Measurements from ENCODE around the gene KIF7. TPM values are rescaled to one million over a fixed set of nuclear protein-coding genes. Genes with fewer than 3 reads are reported as not detected.

KIF7 gene
- total and polyA plus RNA-seq, 2 donors (not counting 1 experiment from before 2014, with no cell fraction given) = 2.9 to 11.4 TPM

GRCh38 chr15:89631902-89632264 is 23.4 kb downstream of the KIF7 start:
- Histone ChIP-seq H3K9me3 (ENCODE audit: control insufficient read depth, insufficient read depth, low read depth, low read length) (no peaks in the 10 kb centered on the region), H2AFZ (ENCODE audit: low read length) (no peak overlapping the region), H3K4me3 (replicated peaks in 1 of 4; ENCODE audit: control extremely low read depth in 1 of 4, insufficient read depth in 1 of 4, low read depth in 3 of 4, low read length in 4 of 4) (no peak overlapping the region), H3K4me1 (ENCODE audit: control insufficient read depth, extremely low read depth, insufficient read depth, low read length) (no peaks in the 10 kb centered on the region), H3K4me2 (ENCODE audit: extremely low read depth, insufficient read depth, low read length) (no peak overlapping the region), H3K79me2 (ENCODE audit: control insufficient read depth, insufficient read depth, low read length) (no peaks in the 10 kb centered on the region), H3K27me3 (ENCODE audit: control insufficient read depth, insufficient read depth, low read length) (no peaks in the 10 kb centered on the region), H3K9ac (ENCODE audit: insufficient read depth, low read length) (no peak overlapping the region), H4K20me1 (ENCODE audit: control insufficient read depth, extremely low read depth, insufficient read depth, low read length) (no peaks in the 10 kb centered on the region), H3K36me3 (ENCODE audit: control insufficient read depth, insufficient read depth, low read length) (peaks cover 36% of the 10 kb centered on the region), H3K27ac (ENCODE audit: insufficient read depth, low read length) (no peak overlapping the region)
- no peak for DNase-seq (ENCODE audit: low read depth in 2 of 2)
- no peak for TF ChIP-seq CTCF (conservative IDR thresholded peaks at IDR 0.05 in 1 of 2, IDR thresholded peaks at IDR 0.05 in 1 of 2; ENCODE audit: low read depth in 1 of 2, low read length in 2 of 2)
- TF ChIP-seq EZH2 (IDR thresholded peaks at IDR 0.05; ENCODE audit: low read length, missing control alignments) = no peak

GRCh38 chr15:89630974-89631901 is 24.0 kb downstream of the KIF7 start:
- Histone ChIP-seq H3K27me3 (ENCODE audit: control insufficient read depth, insufficient read depth, low read length) (no peaks in the 10 kb centered on the region), H3K79me2 (ENCODE audit: control insufficient read depth, insufficient read depth, low read length) (no peaks in the 10 kb centered on the region), H3K27ac (ENCODE audit: insufficient read depth, low read length) (no peak overlapping the region), H3K9ac (ENCODE audit: insufficient read depth, low read length) (no peak overlapping the region), H3K4me2 (ENCODE audit: extremely low read depth, insufficient read depth, low read length) (no peak overlapping the region), H3K4me3 (replicated peaks in 1 of 4; ENCODE audit: control extremely low read depth in 1 of 4, insufficient read depth in 1 of 4, low read depth in 3 of 4, low read length in 4 of 4) (no peak overlapping the region), H3K4me1 (ENCODE audit: control insufficient read depth, extremely low read depth, insufficient read depth, low read length) (no peaks in the 10 kb centered on the region), H4K20me1 (ENCODE audit: control insufficient read depth, extremely low read depth, insufficient read depth, low read length) (no peaks in the 10 kb centered on the region), H3K36me3 (ENCODE audit: control insufficient read depth, insufficient read depth, low read length) (peaks cover 39% of the 10 kb centered on the region), H3K9me3 (ENCODE audit: control insufficient read depth, insufficient read depth, low read depth, low read length) (no peaks in the 10 kb centered on the region), H2AFZ (ENCODE audit: low read length) (no peak overlapping the region)
- no peak for TF ChIP-seq EZH2 (IDR thresholded peaks at IDR 0.05; ENCODE audit: low read length, missing control alignments)
- no peak for TF ChIP-seq CTCF (conservative IDR thresholded peaks at IDR 0.05 in 1 of 2, IDR thresholded peaks at IDR 0.05 in 1 of 2; ENCODE audit: low read depth in 1 of 2, low read length in 2 of 2)
- DNase-seq (ENCODE audit: low read depth in 2 of 2) = no peak

GRCh38 chr15:89630260-89630659 is 25.0 kb downstream of the KIF7 start:
- H3K4me1 ChIP-seq (ENCODE audit: control insufficient read depth, extremely low read depth, insufficient read depth, low read length) = no peaks in the 10 kb centered on the region
- H3K9ac ChIP-seq (ENCODE audit: insufficient read depth, low read length) = no peak overlapping the region
- H4K20me1 ChIP-seq (ENCODE audit: control insufficient read depth, extremely low read depth, insufficient read depth, low read length) = no peaks in the 10 kb centered on the region
- peaks cover 42% of the 10 kb centered on the region for H3K36me3 ChIP-seq (ENCODE audit: control insufficient read depth, insufficient read depth, low read length)
- TF ChIP-seq EZH2 (IDR thresholded peaks at IDR 0.05; ENCODE audit: low read length, missing control alignments) = no peak
- TF ChIP-seq CTCF (conservative IDR thresholded peaks at IDR 0.05 in 1 of 2, IDR thresholded peaks at IDR 0.05 in 1 of 2; ENCODE audit: low read depth in 1 of 2, low read length in 2 of 2) = no peak
- no peak overlapping the region for H3K4me3 ChIP-seq (replicated peaks in 1 of 4; ENCODE audit: control extremely low read depth in 1 of 4, insufficient read depth in 1 of 4, low read depth in 3 of 4, low read length in 4 of 4)
- H3K4me2 ChIP-seq (ENCODE audit: extremely low read depth, insufficient read depth, low read length) = no peak overlapping the region
- no peak for DNase-seq (ENCODE audit: low read depth in 2 of 2)
- H3K27me3 ChIP-seq (ENCODE audit: control insufficient read depth, insufficient read depth, low read length) = no peaks in the 10 kb centered on the region
- no peak overlapping the region for H2AFZ ChIP-seq (ENCODE audit: low read length)
- no peaks in the 10 kb centered on the region for H3K9me3 ChIP-seq (ENCODE audit: control insufficient read depth, insufficient read depth, low read depth, low read length)
- no peak overlapping the region for H3K27ac ChIP-seq (ENCODE audit: insufficient read depth, low read length)
- no peaks in the 10 kb centered on the region for H3K79me2 ChIP-seq (ENCODE audit: control insufficient read depth, insufficient read depth, low read length)

All from fibroblast of lung (primary cell).